ENCODE data around the gene TEX50.
"Not testable (repeated sequence)": the region's sequence is repeated elsewhere in the genome, so short reads cannot be mapped to it uniquely, and the experiment has no call there.

Gene TEX50

DNA sequence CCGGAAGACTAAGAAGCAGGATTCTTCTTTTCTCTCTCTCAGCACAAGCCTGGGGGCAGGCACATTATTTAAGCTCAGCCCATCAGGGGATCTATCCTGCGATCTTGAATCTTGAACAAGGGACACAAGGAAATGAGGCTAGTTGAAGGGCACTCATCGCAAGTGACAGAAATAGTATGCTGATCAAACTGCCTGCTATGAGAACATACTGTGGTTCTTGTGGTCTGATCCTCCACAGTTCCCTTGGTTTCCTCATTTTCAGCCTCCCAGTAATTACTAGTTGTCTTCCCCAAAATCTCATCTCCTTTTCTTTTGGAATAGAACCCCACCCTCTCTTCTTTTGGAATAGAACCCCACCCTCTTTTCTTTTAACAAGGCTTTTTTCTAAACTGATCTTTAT, 28.0 kb downstream of the TEX50 start:
- no peak for DNase-seq (ENCODE audit: low spot score)

DNA sequence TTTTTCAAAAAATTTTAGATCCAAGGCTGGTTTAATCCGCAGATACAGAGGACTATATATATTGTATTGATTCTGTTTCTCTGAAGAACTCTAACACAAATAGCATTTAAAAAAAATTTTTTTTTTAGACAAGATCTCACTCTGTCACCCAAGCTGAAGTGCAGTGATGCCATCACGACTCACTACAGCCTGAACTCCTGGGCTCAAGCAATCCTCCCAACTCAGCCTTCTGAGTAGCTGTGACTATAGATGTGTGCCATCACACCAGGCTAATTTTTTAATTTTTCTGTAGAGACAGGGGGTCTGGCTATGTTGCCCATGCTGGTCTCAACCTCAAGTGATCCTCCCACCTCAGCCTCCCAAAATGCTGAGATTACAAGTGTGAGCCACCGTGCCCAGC, 31.5 kb downstream of the TEX50 start:
- no peak for DNase-seq (ENCODE audit: low spot score)

DNA sequence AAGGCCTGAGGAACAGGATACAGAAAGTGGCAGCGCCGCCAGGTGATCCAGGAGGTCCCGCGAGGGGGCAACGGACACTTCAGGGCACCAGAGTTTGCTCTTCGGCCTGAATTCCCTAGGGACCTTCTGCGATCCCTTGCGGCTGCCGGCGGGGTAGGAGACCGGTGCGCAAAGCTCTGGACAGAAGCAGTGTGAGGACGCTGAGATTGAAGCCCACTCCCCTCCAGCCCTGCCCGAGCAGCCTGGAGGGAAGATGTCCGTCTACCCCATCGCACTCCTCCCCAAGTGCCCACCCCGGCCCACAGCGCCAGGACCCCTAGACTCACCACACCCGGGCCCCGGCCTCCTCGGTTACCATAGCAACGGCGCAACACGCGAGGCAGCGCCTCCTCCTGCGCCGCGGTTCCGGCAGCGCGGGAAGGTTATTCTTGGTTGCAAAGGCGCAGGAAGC, 34.4 kb downstream of the TEX50 start, which contains the start of gene ANKRD45:
Gene ANKRD45, minus strand, starts transcription at position 361 of the 451 bp plus-strand sequence. CDS start 10,433 bp downstream, outside the sequence.
- DNase-seq (ENCODE audit: low spot score) = no peak

DNA sequence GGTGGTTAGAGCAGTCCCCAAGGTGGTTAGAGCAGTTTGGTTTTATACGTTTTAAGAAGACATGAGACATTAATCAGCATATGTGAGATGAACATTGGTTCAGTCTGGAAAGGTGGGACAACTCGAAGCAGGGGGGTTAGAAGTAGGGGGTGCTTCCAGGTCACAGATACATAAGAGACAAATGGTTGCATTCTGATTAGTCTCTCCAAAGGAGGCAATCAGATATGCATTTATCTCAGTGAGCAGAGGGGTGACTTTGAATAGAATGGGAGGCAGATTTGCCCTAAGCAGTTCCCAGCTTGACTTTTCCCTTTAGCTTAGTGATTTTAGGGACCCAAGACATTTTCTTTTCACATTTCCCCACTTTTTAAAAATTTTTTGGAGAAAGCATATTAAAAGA, 39.4 kb downstream of the TEX50 start:
- DNase-seq (ENCODE audit: low spot score) = not testable (repeated sequence)

DNA sequence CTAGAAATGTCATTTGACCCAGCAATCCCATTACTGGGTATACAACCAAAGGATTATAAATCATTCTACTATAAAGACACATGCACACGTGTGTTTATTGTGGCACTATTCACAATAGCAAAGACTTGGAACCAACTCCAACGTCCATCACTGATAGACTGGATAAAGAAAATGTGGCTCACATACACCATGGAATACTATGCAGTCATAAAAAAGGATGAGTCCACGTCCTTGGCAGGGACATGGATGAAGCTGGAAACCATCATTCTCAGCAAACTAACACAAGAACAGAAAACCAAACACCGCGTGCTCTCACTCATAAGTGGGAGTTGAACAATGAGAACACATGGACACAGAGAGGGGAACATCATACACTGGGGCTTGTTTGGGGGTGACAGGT, 45.0 kb downstream of the TEX50 start:
- DNase-seq (ENCODE audit: low spot score) = not testable (repeated sequence)

DNA sequence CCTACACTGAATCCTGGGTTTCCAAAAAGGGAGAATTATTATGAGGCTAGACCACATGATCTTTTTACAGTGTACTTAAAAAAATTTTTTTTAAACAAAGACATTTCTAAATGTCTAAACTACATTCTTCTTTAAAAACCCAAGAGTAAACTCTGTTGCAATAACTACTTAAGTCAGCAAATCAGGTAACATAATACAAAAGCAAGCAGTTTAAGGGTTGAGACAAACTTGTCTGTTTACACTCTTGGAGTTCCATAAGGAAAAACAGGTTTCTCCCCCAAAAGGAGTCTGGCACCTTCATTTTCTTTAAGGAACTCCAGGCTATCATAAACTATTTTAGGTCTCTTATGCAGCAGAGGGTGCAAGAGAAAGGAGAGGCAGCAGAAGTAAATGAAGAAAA, 47.0 kb downstream of the TEX50 start:
- no peak for DNase-seq (ENCODE audit: low spot score)

DNA sequence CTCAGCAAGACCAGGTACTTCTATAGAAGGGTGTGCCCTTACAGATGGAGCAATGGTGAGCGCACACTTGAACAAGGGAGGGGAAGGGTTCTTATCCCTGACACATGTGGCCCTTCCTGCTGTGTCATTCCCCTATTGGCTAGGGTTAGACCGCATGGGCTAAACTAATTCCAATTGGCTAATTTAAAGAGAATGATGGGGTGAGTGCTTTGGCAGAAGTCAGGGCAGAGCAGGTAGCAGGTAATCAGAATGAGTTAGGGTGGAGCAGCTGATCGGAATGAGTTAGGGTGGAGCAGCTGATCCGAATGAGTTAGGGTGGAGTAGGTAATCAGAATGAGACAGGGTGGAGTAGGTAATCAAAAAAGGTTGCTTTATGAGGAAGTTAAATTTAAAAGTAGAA, 48.7 kb downstream of the TEX50 start:
- DNase-seq (ENCODE audit: low spot score) = not testable (repeated sequence)

DNA sequence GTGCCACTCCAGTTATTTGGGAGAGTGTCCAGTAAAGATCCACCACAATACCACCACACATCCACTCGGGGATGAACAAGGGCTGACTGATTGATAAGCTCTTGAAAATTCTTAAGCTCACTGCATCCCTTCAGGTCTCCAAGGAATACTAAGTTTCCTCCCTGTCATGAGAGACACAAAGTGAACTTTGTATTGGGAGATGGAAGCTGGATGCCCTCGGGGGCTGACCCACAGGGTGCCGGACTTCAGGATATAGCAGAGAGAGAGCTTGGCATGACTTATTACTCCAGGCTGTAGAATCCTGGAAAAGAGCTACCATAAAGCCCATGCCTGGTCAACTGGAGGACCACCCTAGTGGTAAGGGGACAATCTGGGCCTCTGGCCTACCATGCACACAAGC, 50.0 kb downstream of the TEX50 start:
- DNase-seq (ENCODE audit: low spot score) = not testable (repeated sequence)
